ENCODE data around the gene PHF14. TPM values are rescaled to one million over a fixed set of nuclear protein-coding genes. Genes with fewer than 3 reads are reported as not detected.

PHF14 gene
- polyA plus RNA-seq, 1 donor from 2014 or later, result 139 TPM

DNA sequence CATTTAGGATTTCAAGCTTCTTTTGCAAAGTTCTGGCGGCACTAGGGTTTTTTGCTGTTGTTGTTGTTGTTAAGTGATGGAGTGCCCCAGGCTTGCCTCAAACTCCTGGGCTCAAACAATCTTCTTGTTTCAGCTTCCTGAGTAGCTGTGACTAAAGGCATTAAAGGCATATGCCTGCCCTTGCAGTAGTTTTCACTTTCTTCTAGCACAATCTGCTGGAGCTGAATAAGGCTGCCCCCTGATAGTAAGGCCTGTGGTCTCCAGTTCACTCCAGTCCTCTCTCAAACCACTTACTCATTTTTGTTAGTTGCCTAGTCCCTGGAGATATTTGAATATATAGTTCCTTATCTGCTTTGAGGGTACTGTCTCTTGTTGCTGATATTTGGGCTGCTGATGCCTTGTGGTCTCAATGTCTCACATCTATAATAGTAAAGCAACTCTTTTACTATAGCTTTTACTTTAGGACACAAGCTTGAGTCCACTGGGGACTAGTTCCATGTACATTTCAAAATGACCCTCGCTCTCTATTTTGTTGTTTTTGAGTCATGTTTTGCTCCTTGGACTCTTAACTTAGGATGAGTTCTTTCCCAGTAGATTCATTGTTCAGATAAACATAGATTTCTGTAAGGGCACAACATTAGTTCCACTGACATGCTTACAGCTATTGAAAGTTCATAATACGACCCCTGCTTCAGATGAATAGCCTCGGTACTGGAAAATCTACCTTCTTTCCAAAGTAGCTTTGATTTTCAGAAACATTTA lies 25.5 kb downstream of the PHF14 start:
- Histone ChIP-seq H3K9me3 (ENCODE audit: low read length) (no peaks in the 10 kb centered on the region), H3K27ac (ENCODE audit: low read length) (no peak overlapping the region), H2AFZ (ENCODE audit: low read depth, low read length) (no peak overlapping the region)

DNA sequence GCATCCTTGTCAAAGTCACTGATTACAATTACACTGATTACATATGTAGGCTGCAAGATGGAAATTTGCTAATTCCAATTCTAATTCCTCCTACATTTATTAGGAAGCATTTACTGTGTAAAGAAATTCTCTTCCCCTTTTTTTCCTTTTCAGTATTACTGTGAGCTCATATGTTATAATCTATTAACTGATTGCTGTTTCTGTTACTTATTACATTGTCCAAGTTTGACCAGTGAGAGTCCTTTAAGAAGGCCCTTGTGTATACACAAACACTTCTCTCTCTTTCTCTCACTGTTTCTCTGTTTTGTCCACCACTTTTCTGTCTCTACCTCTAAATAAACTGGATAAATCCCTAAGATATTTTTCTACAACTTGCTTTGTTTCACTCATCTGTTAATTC lies 31.5 kb downstream of the PHF14 start:
- no peak overlapping the region for H2AFZ ChIP-seq (ENCODE audit: low read depth, low read length)
- H3K36me3 ChIP-seq (ENCODE audit: insufficient read depth, low read length), result no peaks in the 10 kb centered on the region
- no peaks in the 10 kb centered on the region for H4K20me1 ChIP-seq (ENCODE audit: insufficient read depth)
- no peak overlapping the region for H3K9ac ChIP-seq (ENCODE audit: low read length)
- no peak overlapping the region for H3K4me2 ChIP-seq (ENCODE audit: low read length)
- H3K9me2 ChIP-seq (ENCODE audit: insufficient read depth, low read length), result no peaks in the 10 kb centered on the region
- no peak overlapping the region for H3K27ac ChIP-seq (ENCODE audit: low read length)
- TF ChIP-seq POLR2AphosphoS5 (IDR thresholded peaks at IDR 0.05) (no peak), EZH2 (IDR thresholded peaks at IDR 0.05; ENCODE audit: borderline replicate concordance, insufficient read depth, low read length, poor library complexity, severe bottlenecking) (no peak), EP300 (conservative IDR thresholded peaks at IDR 0.05; ENCODE audit: poor library complexity, severe bottlenecking) (no peak), MXI1 (conservative IDR thresholded peaks at IDR 0.05; ENCODE audit: poor library complexity, severe bottlenecking) (no peak), TAF1 (IDR thresholded peaks at IDR 0.05; ENCODE audit: low read depth) (no peak)
- no peak overlapping the region for H3K4me3 ChIP-seq (ENCODE audit: low read length)
- peaks cover 43% of the 10 kb centered on the region for H3K79me2 ChIP-seq (replicated peaks; ENCODE audit: insufficient read depth, low read length)
- no peaks in the 10 kb centered on the region for H3F3A ChIP-seq (ENCODE audit: insufficient read depth, low read length, poor library complexity, severe bottlenecking)
- no peaks in the 10 kb centered on the region for H3K27me3 ChIP-seq (ENCODE audit: insufficient read depth, low read depth, low read length)
- no peaks in the 10 kb centered on the region for H3K9me3 ChIP-seq (ENCODE audit: low read length)

More for the DNA sequence above, 25.5 kb downstream of the PHF14 start:
- H3K4me2 ChIP-seq (ENCODE audit: low read length), result no peak overlapping the region
- H3K36me3 ChIP-seq (ENCODE audit: insufficient read depth, low read length), result no peaks in the 10 kb centered on the region
- no peaks in the 10 kb centered on the region for H3K27me3 ChIP-seq (ENCODE audit: insufficient read depth, low read depth, low read length)
- H3K9ac ChIP-seq (ENCODE audit: low read length), result no peak overlapping the region
- no peaks in the 10 kb centered on the region for H4K20me1 ChIP-seq (ENCODE audit: insufficient read depth)
- no peaks in the 10 kb centered on the region for H3K9me2 ChIP-seq (ENCODE audit: insufficient read depth, low read length)
- no peaks in the 10 kb centered on the region for H3F3A ChIP-seq (ENCODE audit: insufficient read depth, low read length, poor library complexity, severe bottlenecking)
- H3K79me2 ChIP-seq (replicated peaks; ENCODE audit: insufficient read depth, low read length), result peaks cover 36% of the 10 kb centered on the region
- TF ChIP-seq MXI1 (conservative IDR thresholded peaks at IDR 0.05; ENCODE audit: poor library complexity, severe bottlenecking), result no peak
- TF ChIP-seq EP300 (conservative IDR thresholded peaks at IDR 0.05; ENCODE audit: poor library complexity, severe bottlenecking), result no peak
- no peak for TF ChIP-seq TAF1 (IDR thresholded peaks at IDR 0.05; ENCODE audit: low read depth)
- no peak for TF ChIP-seq RAD21 (conservative IDR thresholded peaks at IDR 0.05)
- TF ChIP-seq POLR2AphosphoS5 (IDR thresholded peaks at IDR 0.05), result no peak
- TF ChIP-seq, protein P1, sequence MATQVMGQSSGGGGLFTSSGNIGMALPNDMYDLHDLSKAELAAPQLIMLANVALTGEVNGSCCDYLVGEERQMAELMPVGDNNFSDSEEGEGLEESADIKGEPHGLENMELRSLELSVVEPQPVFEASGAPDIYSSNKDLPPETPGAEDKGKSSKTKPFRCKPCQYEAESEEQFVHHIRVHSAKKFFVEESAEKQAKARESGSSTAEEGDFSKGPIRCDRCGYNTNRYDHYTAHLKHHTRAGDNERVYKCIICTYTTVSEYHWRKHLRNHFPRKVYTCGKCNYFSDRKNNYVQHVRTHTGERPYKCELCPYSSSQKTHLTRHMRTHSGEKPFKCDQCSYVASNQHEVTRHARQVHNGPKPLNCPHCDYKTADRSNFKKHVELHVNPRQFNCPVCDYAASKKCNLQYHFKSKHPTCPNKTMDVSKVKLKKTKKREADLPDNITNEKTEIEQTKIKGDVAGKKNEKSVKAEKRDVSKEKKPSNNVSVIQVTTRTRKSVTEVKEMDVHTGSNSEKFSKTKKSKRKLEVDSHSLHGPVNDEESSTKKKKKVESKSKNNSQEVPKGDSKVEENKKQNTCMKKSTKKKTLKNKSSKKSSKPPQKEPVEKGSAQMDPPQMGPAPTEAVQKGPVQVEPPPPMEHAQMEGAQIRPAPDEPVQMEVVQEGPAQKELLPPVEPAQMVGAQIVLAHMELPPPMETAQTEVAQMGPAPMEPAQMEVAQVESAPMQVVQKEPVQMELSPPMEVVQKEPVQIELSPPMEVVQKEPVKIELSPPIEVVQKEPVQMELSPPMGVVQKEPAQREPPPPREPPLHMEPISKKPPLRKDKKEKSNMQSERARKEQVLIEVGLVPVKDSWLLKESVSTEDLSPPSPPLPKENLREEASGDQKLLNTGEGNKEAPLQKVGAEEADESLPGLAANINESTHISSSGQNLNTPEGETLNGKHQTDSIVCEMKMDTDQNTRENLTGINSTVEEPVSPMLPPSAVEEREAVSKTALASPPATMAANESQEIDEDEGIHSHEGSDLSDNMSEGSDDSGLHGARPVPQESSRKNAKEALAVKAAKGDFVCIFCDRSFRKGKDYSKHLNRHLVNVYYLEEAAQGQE (IDR thresholded peaks at IDR 0.05; ENCODE audit: borderline replicate concordance), result no peak
- no peak for TF ChIP-seq SMC3 (conservative IDR thresholded peaks at IDR 0.05; ENCODE audit: poor library complexity)
- TF ChIP-seq, protein P2, sequence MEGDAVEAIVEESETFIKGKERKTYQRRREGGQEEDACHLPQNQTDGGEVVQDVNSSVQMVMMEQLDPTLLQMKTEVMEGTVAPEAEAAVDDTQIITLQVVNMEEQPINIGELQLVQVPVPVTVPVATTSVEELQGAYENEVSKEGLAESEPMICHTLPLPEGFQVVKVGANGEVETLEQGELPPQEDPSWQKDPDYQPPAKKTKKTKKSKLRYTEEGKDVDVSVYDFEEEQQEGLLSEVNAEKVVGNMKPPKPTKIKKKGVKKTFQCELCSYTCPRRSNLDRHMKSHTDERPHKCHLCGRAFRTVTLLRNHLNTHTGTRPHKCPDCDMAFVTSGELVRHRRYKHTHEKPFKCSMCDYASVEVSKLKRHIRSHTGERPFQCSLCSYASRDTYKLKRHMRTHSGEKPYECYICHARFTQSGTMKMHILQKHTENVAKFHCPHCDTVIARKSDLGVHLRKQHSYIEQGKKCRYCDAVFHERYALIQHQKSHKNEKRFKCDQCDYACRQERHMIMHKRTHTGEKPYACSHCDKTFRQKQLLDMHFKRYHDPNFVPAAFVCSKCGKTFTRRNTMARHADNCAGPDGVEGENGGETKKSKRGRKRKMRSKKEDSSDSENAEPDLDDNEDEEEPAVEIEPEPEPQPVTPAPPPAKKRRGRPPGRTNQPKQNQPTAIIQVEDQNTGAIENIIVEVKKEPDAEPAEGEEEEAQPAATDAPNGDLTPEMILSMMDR (IDR thresholded peaks at IDR 0.05; ENCODE audit: poor library complexity, severe bottlenecking), result no peak
- TF ChIP-seq EZH2 (IDR thresholded peaks at IDR 0.05; ENCODE audit: borderline replicate concordance, insufficient read depth, low read length, poor library complexity, severe bottlenecking), result no peak
- no peak overlapping the region for H3K4me3 ChIP-seq (ENCODE audit: low read length)
